ENCODE results near the gene RNF213.

DNA sequence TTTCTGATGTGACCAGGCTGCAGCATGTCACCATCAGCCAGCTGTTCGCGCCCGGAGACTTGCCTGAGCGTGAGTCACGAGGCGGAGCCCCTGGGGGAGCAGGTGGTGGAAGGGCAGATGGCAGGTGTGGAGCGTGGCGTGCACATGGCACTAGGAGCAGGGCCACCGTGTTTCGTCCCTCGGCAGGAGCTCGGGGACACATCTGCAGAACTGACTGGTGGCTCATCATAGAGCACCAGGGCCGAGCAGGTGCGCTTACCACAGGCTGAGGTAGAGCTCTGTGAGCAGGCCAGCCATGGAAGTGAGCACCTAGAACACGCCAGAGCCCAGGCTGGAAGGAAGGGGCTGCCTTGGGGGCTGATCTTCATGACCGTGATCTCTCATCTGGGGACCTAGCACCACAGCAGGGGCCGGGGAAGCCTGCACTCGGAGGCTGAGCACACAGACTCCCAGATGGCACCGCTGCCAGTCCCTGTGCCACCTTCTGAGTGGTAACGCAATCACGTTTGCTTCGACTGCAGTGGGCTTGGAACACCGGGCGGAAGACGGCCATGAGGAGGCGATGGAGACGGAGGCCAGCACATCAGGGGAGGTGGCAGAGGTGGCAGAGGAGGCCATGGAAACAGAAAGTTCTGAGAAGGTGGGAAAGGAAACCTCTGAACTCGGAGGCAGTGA lies 92.5 kb downstream of the RNF213 start:
- TF ChIP-seq POLR2A (IDR thresholded peaks at IDR 0.05; ENCODE audit: control extremely low read depth in 1 of 2, low read depth in 2 of 2, low read length in 2 of 2) (no peak), FOSL1 (IDR thresholded peaks at IDR 0.05; ENCODE audit: insufficient read depth, low read depth, low read length) (no peak), CTCF (IDR thresholded peaks at IDR 0.05; ENCODE audit: control extremely low read depth in 1 of 3, insufficient read depth in 1 of 3, low read depth in 1 of 3, low read length in 3 of 3) (no peak)

Measured in H1 (cell line).